GM20000 (cell line): Measurements from ENCODE around the gene CTSA.

ENCODE experiments used
- DNase-seq: peaks from one replicate; pipeline ENCODE4 v3.0.0; 2012; ENCODE audit warnings: low spot score
- CTCF ChIP-seq: IDR thresholded peaks from 2 replicates; pipeline ENCODE4 v1.5.1; 2012; ENCODE audit warnings: mild to moderate bottlenecking, control low read depth; ENCODE audit errors: extremely low read depth, missing control alignments

CTSA gene

GRCh38 chr20:45848969-45849582 is 42.1 kb upstream of the CTSA start:
- no peak for TF ChIP-seq CTCF
- no peak for DNase-seq

GRCh38 chr20:45850238-45850637 is 40.9 kb upstream of the CTSA start:
- DNase-seq, result no peak
- no peak for TF ChIP-seq CTCF

GRCh38 chr20:45850926-45851325 is 40.2 kb upstream of the CTSA start:
- no peak for DNase-seq
- no peak for TF ChIP-seq CTCF

- DNase-seq, result no peak
- TF ChIP-seq CTCF, result no peak
These were observed 39.6 kb upstream of the CTSA start for GRCh38 chr20:45851501-45851900.

- no peak for DNase-seq
- TF ChIP-seq CTCF, result no peak
These were observed 38.8 kb upstream of the CTSA start for GRCh38 chr20:45852326-45852725.

- DNase-seq, result no peak
- no peak for TF ChIP-seq CTCF
These were observed 37.7 kb upstream of the CTSA start for GRCh38 chr20:45853484-45853883.

- TF ChIP-seq CTCF, result no peak
These were observed 33.8 kb upstream of the CTSA start, which contains the start of the genes ACOT8 and ZSWIM3 for GRCh38 chr20:45857114-45857881. ACOT8 (minus strand) TSS chr20:45857392; CDS start chr20:45857315, 77 bp downstream. ZSWIM3 (plus strand) TSS chr20:45857614; CDS start chr20:45857826, 212 bp downstream.

More at GRCh38 chr20:45857114-45857881, 33.8 kb upstream of the CTSA start, which contains the start of the genes ACOT8 and ZSWIM3:
- DNase-seq, result peak; percentile 98
